Fibroblast of skin of left biceps (primary cell): ENCODE data around the gene AGO1.
A peak's percentile ranks its signal among the peaks of the same experiment; 100 is the strongest.
"Not testable (repeated sequence)": the region's sequence is repeated elsewhere in the genome, so short reads cannot be mapped to it uniquely, and the experiment has no call there.

ENCODE experiments used
- DNase-seq, 2 experiments: peaks; one replicate each; pipeline ENCODE4 v3.0.0-alpha.2; 2013; ENCODE audit warnings: low read depth in 2 of 2

Gene AGO1

DNA sequence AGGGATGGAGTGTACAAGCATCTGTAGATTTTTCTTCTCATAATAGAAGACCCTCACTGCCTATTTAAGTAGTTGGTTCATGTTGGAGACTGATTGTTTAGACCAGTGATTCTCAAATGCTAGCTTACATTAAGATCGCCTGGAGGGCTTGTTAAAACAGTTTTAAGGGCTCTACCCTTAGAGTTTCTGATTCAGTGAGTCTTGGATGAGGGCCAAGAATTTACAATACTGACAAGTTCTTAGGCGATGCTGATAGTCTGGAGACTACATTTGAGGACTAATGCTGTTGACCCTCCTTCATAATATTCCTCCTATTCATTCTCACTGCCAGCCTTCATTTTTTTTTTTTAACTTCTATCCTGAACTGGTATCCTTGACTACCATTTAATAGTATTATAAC is 32.7 kb downstream of the AGO1 start:
- no peak for DNase-seq

DNA sequence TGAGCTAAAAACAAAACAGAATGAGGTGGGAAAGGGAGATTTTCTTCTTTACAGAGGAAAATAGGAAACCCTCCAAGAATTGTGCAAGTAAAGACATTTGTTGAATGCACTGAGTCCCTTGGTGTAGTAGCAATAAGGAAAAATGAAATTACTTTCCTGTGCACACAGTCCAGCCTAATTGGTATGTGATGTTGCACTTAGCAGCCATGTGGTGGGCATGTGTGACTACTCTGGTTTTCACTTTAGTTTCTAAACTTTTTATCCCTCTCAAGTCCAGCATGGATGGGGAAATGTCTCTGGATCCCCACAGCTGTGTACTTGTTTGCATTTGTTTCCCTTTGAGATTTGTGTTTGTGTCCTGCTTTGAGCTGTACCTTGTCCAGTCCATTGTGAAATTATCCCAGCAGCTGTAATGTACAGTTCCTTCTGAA is 40.8 kb downstream of the AGO1 start:
- no peak for DNase-seq

DNA sequence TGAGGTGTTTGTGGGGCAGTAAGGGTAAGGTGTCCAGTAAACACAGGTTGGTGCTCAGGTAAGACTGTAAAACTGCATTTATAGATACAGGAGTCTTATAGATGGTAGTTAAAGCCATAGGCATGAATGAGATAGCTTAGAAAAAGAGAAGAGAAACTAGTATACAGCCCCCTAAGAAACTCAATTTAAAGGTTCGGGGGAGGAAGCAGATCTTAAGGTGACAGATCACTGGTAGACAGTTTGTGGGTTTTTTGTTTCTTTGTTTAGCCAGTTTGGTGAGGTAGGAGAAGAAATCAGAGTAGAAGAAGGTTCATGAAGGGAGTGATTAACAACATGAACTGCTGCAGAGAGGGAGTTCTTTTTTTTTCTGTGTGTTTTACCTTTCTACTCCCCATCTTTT is 41.8 kb downstream of the AGO1 start:
- DNase-seq, result no peak

DNA sequence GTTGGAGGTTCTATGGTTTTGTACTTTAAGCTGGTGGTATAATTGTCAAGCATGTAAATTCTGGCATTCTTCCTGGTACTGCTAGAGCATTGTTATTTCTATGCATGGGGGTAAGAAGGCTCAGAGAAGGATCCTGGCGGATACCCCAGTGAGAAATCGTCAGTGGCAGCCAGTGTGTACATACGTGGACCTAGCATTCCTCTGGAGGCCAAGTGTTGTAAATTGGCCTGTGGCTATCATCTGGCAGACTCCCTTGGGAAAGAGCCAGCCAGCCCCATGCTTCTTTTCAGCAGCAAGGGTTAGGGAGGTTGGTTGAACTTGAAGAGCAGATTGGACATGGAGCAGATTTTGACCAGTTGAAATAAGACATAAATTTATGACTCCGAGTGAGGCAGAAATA is 42.7 kb downstream of the AGO1 start:
- DNase-seq, result no peak

DNA sequence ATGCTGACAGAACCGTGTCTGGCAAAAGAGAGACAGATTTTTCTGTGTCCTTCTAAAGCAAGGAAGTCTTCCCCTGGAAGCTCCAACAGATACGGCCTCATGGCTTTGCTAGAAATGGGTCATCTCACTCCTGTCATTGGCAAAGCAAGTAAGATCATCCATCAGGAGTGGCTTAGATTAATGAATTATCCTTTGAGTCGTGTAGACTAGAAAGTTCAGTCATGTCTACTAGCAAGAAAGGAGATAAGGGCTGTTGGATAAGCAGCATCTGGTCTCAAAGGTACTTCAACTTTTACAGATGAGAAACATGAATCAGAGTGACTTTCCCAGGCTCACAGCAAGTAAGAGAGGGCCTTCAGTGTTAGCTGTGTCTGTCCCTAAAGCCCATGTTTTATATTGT is 44.5 kb downstream of the AGO1 start:
- no peak for DNase-seq

DNA sequence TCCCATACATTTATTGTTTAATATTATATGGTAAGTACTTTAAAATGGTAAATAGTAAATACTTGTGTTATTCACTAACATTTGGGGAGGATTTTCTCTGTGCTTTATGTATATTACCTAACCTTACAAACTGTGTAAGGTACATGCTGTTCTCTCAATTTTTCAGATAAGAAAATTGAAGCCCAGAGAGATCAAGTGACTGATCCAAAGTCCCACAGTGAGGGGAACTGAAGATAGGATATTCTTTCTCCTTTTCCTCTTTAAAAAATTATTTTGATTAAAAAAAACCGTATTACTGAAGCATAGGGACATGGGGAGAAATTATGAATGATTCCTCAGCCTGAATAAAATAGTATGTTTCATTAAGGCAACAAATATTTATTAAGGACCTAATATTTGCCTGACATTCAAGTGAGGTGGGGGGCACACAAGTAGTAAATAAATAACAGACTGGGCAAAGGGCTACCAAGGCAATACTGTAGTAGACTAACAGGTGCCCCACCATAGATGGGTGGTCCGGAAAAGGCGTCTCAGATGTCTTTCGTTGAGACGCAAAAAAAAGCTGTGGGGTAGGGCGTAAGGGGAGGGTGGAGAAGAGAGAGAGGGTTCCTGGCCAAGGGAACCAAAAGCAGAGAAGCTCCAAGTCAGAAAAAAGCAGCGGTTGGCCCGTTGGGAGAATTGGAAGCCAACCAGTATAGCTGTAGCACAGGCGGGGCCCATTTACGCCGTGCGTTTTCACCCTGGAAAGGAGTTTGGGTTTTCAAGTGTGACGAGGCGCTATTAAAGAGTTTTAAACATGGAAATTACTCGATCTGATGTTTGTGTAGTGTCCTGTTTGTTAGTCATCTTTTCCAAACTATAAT is 47.0 kb downstream of the AGO1 start:
- no peak for DNase-seq

DNA sequence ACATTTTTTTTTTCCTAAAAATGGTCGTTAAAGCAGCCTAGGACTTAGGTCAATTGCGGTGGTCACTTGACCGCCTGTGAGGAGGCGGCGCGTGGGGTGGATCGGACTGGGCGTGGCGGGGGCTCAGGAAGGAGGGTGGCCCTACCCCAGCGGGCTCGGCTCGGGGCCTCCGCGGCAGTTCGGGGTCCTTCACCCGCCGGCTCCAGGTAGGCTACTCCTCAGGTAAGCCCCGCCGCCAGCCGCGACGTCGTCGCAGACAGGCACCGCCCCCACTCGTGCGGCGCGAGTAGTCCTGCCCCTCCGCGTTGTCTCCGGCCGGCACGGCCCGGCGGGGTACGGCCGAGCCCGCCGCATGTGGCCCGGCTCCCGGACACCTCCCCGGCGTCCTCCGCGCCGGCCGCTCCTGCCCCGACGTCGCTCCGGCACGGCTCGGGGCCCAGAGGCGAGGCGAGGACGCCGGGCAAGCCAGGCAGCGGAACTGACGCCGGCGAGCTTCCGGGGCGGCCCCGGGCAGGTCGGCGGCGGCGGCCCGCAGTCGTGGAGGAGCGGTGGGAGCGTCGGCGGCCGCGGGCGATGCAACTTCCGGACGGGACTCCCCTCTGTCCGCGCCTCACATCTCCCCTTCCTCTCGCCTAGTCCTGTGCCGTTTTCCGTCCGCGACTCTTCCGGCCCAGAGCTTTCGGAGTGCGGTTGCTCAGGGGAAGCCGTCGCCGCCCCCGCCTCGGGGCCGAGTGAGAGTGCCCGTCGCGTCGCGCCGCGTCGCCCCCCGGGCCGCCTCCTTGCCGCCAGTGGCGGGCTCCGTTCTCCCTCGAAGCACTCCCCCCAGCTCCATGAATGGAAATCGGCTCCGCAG is 47.8 kb downstream of the AGO1 start, which contains the start of gene AGO3:
TSS of gene AGO3 (plus strand) at position 513 of the 853 bp plus-strand sequence. CDS start at position 835, 322 bp downstream.
- DNase-seq, result peak; percentile 43 to 51

DNA sequence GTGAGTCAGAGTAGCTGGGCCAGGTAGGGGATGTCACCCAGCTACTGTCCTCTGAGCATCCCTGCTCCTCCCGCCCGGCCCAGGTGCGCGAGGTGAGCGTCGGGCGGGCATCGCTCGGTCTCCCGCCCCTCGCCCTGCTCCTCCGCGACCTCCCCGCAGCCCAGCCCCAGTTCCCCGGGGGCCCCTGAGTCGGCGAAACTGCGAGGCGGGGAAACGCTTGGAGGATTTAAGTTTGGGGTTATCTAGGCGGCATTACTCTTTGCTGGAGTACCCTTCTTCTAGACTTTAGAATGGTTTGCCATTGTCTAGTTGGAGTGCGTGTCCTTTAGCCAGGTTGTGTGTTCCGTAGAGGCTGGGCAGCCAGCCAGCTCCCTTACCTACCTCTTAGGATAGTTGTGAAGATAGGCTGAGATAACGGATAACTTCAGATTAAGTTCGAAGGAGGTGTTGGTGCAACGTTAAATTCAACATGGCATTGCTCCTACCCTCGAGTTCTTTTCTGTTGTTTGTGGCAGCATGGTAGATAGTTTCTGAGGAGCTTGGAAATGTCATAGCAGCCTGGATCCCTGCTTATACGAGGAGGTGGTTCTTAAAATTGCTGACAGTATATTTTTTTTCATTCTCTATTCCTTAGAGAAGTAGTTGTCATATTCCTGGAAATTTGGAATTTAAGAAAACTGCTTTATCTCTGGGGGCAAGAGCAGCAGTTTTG is 48.6 kb downstream of the AGO1 start:
- no peak for DNase-seq

DNA sequence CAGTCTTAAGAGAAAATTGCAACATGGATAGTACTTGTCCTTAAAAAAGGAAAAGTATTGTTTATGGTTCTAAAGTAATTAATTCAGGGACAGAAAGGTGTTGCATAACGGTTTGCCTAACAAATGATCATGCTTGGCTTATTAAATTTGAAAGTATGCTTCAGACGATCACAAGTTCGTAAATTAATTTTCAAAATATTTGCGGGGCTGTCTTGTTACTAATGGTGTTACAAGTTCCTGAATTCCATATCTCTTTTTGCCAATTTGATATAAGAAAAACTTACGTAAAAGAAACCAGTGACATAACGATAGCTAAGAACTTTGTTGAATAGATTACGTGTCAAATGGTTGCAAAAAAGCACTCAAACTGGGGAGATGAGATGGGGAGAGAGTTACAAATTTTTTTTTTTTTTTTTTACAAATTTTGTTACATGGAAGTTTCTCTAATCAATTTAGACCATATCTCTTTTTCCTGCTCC is 49.2 kb downstream of the AGO1 start:
- DNase-seq, result no peak

DNA sequence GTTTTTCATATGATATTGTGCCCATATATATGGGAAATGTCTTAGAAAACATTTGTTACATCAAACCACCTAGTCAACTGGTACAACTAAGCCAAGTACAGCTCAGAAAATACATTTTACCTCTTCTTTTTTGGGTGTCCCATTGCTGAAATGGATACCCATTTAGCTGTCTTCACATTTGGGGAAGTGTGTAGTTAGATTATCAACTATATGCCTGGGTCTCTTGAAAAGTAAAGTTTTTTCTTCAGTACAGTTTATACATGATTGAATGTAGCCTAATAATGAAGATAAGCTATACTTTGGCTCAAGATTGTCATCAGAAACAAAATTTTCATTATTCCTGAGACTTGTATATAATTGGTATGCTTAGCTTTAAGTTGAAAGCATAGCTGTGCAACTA is 49.9 kb downstream of the AGO1 start:
- DNase-seq, result no peak

DNA sequence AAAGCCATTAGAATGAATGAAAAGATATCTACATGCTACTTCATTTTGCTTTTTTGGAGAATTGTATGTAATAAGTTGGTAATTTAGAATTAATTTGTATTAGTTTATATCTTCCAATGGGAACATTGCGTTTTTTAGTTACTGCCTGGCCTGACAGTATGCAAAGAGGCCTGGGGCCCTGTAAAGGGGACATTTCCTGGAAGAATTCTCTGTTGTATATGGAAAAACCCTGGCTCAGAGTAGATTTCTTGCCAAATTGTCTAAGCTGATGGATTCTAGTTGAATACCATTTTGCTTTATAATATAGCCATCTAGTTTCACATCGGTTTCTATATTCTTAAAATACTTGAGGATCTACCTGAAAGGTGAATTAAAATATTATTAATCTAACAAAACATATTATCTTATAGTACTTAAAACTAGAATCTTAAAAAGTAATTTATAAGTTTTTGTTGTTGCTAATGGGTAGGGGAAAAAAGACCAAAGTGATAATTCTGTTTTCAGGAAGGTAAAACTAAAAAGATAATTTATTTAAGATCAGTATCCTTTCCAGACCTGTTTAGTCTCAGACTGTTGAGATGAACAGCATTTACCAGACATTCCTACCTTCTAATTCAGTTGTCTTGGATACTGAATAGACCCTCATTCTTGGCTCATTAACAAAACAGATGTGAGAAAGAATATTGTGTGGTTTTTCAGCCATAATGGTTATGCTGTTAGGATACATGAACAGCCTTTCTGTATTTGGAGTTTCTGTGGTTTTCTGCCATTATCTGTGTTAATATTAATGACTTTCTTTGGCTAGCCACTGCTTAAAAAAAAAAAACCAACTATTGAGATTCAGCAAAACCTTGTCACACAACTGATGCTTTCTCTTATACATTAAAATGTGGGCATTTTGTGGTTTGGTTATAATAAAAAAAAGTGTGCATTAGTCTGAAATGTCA is 52.7 kb downstream of the AGO1 start:
- DNase-seq, result no peak

DNA sequence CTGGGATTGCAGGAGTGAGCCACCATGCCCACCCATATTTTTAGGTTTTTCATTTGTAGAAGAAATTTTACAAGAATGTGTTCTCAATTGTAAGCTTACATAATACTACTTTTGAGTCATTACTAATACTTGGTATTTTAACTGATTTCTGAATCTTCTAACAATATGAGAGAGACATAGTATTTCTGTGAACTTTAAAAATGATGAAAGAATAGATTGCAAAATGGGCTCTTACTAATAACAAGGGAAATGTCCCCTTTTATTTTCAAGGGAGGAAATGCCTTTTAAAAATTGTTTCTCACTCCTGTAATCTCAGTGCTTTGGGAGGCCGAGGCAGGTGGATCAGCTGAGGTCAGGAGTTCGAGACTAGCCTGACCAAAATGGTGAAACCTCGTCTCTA is 53.8 kb downstream of the AGO1 start:
- DNase-seq, result no peak

DNA sequence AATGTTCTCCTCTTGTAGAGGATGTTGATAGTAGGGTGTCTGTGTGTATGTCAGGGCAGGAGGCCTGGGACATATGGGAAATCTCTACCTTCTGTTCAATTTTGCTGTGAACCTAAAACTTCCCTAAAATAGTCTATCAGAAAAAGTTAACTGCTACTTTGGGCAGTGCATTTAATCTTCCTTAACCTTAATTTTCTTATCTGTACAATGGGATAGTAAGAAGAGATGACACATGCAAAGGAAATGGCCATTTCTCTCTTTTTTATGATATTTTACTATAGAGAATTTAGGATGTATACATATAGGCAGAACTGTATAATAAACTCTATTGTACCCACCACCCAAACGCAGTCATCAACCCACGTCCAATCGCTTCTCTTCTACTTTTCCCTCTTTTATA is 56.5 kb downstream of the AGO1 start:
- DNase-seq, result no peak

DNA sequence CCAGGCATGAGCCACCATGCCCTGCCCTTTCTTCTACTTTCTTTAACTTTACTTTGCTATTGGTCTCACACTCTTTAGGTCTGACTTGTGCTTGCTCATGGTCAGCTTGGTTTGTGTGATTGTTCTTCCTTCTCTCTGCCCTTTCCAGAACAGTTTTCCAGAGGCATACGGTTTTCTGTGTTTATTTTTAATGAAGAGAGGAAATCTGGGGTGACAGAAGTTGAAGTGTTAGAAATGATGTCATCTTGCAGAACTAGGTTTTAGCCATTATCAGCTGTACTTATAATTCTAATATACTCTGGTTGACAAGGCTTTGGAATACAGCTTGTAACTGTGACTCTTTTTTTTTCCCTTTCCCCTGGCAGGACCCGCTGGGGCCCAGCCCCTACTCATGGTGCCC is 62.3 kb downstream of the AGO1 start:
- DNase-seq, result no peak

DNA sequence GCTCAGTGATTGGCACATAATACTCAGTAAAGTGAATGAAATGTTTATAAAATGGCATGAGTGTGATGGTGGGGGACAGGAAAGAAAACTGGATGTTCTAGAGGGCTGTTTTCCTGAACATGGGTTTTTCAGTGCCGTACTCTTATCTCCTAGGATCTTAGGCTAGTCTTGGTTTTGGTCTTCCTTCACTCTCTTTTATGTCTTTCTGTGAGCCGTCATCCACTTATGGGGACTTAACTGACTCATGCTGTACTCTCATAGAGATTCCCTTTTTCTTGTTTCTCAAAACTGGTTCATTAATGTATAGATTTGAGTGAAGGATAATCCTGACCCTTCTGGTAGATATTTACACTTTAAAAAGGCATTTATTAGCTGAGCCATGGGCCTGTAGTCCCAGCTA is 64.5 kb downstream of the AGO1 start:
- no peak for DNase-seq

DNA sequence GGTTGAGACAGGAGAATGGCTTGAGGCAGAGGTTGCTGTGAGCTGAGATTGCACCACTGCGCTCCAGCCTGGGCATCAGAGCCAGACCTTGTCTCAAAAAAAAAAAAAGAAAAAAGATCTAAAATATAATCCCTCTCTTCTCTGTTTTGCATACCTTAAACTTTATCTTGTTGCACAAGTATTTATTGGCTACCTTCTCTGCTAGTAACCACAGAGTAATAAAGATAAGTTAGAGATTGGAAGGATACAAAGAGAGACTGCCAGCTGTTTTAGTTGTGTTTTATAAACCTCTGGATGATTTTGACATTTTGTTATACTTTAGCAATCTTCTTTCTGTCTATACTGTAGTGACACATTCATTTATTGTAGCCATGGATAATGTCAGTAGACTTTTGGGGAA is 75.5 kb downstream of the AGO1 start:
- DNase-seq, result no peak

DNA sequence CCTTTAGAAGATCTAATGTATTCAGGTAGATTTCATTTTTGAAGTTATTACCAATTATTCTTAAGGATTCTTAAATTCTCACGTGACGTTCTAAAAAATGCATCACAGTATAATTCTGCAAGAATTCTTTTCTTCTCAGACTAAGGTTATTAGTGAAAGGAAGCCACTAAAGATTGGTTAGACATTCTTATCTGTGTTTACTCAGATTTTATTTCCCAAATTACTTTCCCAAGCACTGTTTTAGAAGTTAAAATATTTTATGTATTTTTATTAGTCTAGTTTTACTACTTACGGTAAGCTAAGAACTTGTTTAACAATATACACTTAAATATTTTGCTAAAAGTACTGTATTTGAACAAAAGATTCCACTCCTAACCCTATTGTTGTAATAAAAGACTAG is 76.3 kb downstream of the AGO1 start:
- no peak for DNase-seq

DNA sequence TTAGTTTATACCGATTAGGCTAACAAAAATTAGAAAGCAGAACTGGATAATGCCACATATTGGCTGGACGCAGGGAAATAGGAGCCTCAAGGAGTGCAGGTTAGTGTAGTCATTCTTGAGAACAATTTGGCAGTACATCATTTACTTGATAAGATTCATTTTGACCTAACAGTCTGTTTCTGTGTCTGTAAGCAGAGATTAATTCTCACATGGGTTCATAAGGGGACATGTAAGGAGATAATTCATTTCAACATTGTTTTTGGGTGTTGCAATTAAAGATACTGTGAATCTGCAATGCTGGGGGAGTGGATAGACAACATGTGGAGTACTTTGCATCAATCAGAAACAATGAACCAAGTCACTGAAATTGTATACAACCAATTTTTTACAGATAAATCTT is 79.9 kb downstream of the AGO1 start:
- DNase-seq, result no peak

DNA sequence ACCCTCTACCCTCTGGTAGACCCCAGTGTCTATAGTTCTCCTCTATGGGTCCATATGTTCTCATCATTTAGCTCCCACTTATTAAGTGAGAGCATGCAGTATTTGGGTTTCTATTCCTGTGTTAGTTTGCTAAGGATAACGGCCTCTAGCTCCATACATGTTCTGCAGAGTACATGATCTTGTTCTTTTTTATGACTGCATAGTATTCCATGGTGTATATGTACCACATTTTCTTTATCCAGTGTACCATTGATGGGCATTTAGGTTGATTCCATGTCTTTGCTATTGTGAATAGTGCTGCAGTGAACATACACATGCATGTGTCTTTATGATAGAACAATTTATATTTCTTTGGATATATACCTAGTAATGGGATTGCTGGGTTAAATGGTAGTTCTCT is 81.3 kb downstream of the AGO1 start:
- not testable (repeated sequence) for DNase-seq

DNA sequence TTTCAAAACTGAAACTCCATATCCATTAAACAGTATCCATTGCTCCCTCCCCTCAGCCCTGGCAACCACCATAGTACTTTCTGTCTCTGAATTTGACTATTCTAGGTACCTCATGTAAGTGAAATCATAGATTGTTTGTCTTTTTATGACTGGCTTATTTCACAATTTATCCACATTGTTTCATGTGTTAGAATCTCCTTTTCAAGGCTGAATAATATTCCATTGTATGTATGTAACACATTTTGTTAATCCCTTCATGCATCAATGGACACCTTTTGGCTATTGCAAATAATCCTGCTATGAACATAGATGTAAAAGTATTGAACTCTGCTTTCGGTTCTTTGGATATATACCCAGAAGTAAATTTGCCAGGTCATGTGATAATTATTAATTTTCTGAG is 85.4 kb downstream of the AGO1 start:
- DNase-seq, result no peak

DNA sequence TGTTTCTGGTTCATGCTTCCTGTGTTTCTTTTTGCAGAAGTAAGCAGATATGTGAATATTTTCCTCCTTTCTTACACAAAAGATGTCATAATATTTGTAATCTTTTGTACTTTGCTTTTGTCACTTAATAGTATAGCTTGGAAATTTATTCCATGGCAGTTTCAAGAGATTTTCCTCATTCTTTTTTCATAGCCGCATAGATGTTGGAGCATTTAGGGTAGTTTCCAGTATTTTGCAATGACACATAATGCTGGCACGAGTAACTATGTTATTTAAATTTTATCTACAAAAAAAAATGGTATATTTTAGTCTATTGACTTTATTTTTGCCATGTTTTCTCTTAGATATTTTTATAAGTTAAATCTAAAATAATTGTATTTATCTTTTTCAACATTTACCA is 88.6 kb downstream of the AGO1 start:
- DNase-seq, result no peak
